NCI-H2029 treated with DMSO at 0.1 percent for 48 hours (cell line): Measurements from ENCODE around the gene CACNB2.
"Not testable (repeated sequence)": the region's sequence is repeated elsewhere in the genome, so short reads cannot be mapped to it uniquely, and the experiment has no call there.

Experiments
- DNase-seq: peaks from one replicate; lab custom pipeline; 2025; lab: John Stamatoyannopoulos, UW

Gene CACNB2

DNA sequence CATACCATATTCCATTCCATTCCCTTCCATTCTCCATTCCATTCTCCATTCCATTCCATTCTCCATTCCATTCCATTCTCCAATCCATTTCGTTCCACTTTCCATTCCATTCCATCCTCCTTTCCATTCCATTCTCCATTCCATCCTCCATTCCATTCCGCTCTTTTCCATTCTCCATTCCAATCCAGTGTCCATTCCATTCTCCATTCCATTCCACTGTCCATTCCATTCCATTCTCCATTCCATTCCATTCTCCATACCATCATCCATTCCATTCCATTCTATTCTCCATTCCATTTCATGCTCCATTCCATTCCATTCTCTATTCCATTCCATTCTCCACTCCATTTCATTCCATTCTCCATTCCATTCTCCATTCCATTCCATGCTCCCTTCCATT is 430.2 kb downstream of the CACNB2 start:
- not testable (repeated sequence) for DNase-seq

DNA sequence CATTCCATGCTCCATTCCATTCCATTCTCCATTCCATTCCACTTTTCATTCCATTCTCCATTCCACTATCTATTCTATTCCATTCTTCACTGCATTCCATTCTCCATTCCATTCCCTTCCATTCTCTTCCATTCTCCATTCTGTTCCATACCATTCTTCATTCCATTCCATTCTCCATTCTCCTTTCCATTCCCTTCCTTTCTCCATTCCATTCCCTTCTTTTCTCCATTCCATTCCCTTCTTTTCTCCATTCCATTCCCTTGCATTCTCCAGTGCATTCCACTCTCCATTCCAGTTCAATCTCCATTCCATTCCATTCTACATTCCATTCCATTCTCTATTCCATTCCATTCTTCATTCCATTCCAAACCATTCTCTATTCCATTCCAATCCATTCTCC is 430.9 kb downstream of the CACNB2 start:
- DNase-seq: no peak

DNA sequence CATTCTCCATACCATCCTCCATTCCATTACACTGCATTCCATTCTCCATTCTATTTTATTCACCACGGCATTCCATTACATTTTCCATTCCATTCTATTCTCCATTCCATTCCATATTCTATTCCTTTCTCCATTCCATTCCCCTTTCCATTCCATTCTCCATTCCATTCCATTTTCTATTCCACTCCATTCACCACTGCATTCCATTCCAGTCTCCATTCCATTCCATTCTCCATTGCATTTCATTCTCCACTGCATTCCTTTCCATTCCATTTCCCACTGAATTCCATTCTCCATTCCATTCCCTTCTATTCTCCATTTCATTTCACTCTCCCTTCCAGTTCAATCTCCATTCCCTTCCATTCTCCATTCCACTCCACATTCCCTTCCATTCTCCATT is 431.6 kb downstream of the CACNB2 start:
- no peak for DNase-seq

DNA sequence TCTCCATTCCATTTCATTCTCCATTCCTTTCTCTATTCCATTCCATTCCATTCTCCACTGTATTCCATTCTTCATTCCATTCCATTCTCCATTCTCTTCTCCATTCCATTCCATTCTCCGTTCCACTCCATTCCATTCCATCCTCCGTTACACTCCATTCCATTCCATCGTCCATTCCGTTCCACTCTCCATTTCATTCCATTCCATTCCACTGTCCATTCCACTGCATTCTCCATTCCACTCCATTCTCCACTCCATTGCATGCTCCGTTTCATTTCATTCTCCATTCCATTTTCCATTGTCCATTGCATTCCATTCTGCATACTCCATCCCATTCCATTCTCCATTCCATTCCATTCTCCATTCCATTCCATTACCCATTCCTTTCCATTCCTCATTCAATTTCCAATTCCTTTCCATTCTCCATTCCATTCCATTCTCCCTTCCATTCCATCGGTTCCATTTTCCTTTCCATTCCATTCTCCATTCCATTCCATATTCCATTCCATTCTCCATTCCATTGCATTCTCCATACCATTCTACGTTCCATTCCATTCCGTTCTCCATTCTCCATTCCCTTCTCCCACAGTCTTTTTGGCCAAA is 432.8 kb downstream of the CACNB2 start:
- DNase-seq: no peak

DNA sequence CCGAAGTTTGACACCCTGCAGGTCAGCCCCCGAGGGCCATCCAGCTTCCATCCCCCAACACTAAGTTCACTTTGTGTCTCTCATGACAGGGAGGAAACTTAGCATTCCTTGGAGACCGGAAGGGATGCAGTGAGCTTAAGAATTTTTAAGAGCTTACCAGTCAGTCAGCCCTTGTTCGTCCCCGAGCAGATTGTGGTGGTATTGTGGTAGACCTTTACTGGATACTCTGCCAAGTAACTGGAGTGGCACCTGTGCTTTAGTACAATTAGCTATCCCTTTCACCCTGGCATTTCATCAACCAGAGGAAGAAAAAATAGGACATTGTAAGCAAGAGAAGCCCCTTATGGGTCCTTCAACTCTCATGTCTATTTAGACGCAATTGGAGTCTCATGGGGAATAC is 436.4 kb downstream of the CACNB2 start:
- no peak for DNase-seq

DNA sequence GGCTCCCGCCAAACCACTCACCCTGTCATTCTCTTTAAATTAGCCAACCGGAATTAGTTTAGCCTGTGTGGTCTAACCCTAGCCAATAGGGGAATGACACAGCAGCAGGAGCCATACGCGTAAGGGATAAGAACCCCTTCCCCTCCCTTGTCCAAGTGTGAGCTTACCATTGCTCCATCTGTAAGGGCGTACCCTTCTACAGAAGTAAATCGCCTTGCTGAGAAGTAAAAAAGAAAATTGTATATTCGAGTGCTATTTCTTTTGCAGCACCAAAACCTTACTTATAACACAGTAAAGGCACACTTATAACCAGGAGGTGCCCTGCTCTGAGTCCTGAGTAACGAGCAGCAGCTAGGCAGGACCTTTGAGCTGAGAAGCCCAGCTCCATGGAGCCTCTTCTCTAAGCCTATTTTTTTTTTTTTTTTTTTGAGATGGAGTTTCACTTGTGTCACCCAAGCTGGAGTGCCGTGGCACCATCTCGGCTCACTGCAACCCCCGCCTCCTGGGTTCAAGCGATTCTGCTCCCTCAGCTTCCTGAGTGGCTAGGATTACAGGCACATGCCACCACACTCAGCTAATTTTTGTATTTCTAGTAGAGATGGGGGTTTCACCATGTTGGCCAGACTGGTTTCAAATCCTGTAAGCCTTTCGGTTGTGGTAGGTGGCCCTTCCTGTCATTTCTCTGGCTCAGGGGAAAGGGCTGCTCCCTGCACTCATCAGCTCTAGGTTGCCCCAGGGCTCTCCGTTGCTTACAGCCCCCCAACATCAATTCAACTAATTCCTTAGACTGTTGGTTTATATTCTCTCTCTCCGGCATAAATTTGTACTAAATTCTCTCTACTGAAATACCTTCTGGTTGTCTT is 437.8 kb downstream of the CACNB2 start:
- DNase-seq: no peak

DNA sequence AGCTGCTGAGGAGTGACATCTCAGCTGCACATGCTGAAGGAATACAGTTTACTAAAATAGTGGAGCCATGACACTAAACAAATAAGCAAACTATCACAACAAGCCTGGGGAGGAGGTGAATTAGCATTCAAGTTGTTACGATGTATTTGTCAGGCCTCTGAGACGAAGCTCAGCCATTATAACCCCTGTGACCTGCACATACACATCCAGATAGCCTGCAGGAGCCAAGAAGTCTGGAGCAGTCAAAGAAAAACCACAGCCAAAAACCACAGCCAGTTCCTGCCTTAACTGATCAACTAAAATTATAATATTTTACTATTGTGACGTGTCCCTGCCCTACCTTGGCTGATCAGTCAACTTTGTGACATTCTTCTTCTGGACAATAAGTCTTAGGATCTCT is 442.6 kb downstream of the CACNB2 start:
- DNase-seq: no peak

DNA sequence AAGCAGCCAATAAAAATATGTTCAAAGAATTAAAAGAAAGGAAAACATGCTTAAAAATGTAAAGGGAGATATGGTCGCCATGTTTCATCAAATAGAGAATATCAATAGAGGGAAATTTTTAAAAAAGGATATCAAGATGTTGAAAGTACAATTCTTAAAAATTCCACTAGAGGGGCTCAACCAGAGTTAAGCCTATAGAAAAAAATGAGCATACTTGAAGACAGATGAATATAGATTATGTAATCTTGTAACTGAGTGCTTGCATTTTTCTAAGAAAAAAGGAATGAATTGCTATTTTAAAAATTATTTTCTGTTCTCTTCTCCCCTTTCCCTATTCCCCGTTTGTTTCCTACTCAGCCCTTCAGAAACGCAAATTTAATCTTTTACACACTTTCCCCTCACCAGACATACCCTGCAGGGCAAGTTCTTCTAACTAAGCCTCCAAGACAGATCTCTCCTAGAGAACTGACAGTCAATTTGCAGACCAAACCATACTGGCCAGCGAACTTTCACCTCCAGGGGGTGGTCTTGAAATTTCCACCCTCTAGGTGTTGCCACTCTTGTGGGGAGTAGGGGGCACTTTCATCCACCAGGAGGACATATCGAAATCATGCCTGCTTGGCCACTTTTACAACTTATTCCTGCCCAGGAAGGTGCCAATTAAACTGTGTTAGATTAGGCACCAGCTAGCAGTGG is 443.5 kb downstream of the CACNB2 start:
- no peak for DNase-seq

DNA sequence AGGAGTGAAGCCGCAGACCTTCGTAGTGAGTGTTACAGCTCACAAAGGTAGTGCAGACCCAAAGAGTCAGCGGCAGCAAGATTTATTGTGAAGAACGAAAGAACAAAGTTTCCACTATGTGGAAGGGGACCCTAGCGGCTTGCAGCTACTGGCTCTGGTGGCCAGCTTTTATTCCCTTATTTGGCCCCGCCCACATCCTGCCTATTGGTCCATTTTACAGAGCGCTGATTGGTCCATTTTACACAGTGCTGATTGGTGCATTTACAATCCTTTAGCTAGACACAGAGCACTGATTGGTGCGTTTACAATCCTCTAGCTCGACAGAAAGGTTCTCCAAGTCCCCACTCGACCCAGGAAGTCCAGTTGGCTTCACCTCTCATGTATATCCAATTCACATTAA is 446.4 kb downstream of the CACNB2 start:
- not testable (repeated sequence) for DNase-seq

DNA sequence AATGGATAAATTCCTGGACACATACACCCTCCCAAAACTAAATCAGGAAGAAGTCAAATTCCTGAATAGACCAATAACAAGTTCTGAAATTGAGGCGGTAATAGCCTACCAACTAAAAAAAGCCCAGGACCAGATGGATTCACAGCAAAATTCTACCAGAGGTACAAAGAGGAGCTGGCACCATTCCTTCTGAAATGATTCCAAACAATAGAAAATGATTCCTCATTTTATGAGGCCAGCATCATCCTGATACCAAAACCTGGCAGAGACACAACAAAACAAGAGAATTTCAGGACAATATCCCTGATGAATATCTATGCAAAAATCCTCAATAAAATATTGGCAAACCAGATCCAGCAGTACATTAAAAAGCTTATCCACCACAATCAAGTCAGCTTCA is 450.9 kb downstream of the CACNB2 start:
- DNase-seq: not testable (repeated sequence)
